SK-N-SH (cell line): Measurements from ENCODE around the gene CSNK1D. TPM values are rescaled to one million over a fixed set of nuclear protein-coding genes. Genes with fewer than 3 reads are reported as not detected.

Experiments
- CTCF ChIA-PET: fragments of 300-600, 350-600 bp; formaldehyde crosslinking; extraction: SDS; loops from one replicate; lab custom pipeline; 2021; lab: Yijun Ruan, JAX
- POLR2A ChIA-PET: fragments of 350-600 bp; sonication (Branson Sonifier 250); formaldehyde crosslinking; extraction: SDS; loops from one replicate; lab custom pipeline; 2020; ENCODE audit warnings: antibody characterized with exemption, inconsistent platforms; lab: Yijun Ruan, JAX
- DNase-seq: peaks from one replicate; pipeline ENCODE4 v3.0.0; 2012
- H2AFZ ChIP-seq: fragments of 200-600 bp; sonication (generic); 2 replicates; pipeline ENCODE4 v1.8.1; 2016; ENCODE audit warnings: antibody characterized with exemption, mild to moderate bottlenecking, low read depth
- H3F3A ChIP-seq: fragments of 200-600 bp; sonication (generic); replicated peaks from 2 replicates; pipeline ENCODE3; 2016; ENCODE audit warnings: antibody characterized with exemption, mild to moderate bottlenecking; ENCODE audit not compliant: insufficient read depth
- H3K27ac ChIP-seq, 2 experiments: fragments of 200-500 bp in 1 of 2; fragments of 200-600 bp in 1 of 2; sonication (Bioruptor generic) in 1 of 2; sonication (generic), shearing (Covaris generic) in 1 of 2; 2 replicates each; pipeline versions ENCODE4 v1.5.1 to v1.6.1; 2014 to 2016; ENCODE audit warnings: low read depth in 2 of 2, inconsistent platforms in 1 of 2, low read length in 1 of 2, mild to moderate bottlenecking in 1 of 2, mixed read lengths in 1 of 2
- H3K27me3 ChIP-seq: fragments of 200-600 bp; sonication (generic), shearing (Covaris generic); 2 replicates; pipeline ENCODE4 v1.6.1; 2016; ENCODE audit warnings: mixed run types; ENCODE audit not compliant: insufficient read depth
- H3K36me3 ChIP-seq, 2 experiments: fragments of 200-500 bp in 1 of 2; fragments of 200-600 bp in 1 of 2; sonication (Bioruptor generic) in 1 of 2; sonication (generic) in 1 of 2; replicated peaks in 1 of 2; 2 replicates each; pipeline versions ENCODE3 to v1.5.1; 2014 to 2016; ENCODE audit warnings: low read length in 1 of 2, mild to moderate bottlenecking in 1 of 2; ENCODE audit not compliant: insufficient read depth in 2 of 2, control insufficient read depth in 1 of 2
- H3K4me1 ChIP-seq, 2 experiments: fragments of 200-500 bp in 1 of 2; fragments of 200-600 bp in 1 of 2; sonication (Bioruptor generic) in 1 of 2; sonication (generic), shearing (Covaris generic) in 1 of 2; 2 replicates each; pipeline versions ENCODE4 v1.5.1 to v1.6.1; 2014 to 2016; ENCODE audit warnings: low read depth in 1 of 2, low read length in 1 of 2, mixed run types in 1 of 2; ENCODE audit not compliant: insufficient read depth in 2 of 2, control insufficient read depth in 1 of 2
- H3K4me2 ChIP-seq: fragments of 200-600 bp; sonication (generic), shearing (Covaris generic); 2 replicates; pipeline ENCODE4 v1.6.1; 2017; ENCODE audit warnings: mixed run types
- H3K4me3 ChIP-seq, 2 experiments: fragments of 200-500 bp in 1 of 2; fragments of 200-600 bp in 1 of 2; sonication (Bioruptor generic) in 1 of 2; sonication (generic), shearing (Covaris generic) in 1 of 2; 2 replicates each; pipeline versions ENCODE4 v1.5.1 to v1.8.1; 2014 to 2016; ENCODE audit warnings: low read depth in 2 of 2, inconsistent platforms in 1 of 2, low read length in 1 of 2, mild to moderate bottlenecking in 1 of 2, mixed read lengths in 1 of 2, moderate library complexity in 1 of 2
- H3K79me2 ChIP-seq: fragments of 200-600 bp; sonication (generic); 2 replicates; pipeline ENCODE4 v1.8.1; 2017; ENCODE audit warnings: mild to moderate bottlenecking; ENCODE audit not compliant: insufficient read depth
- H3K9ac ChIP-seq: fragments of 200-600 bp; sonication (generic); 2 replicates; pipeline ENCODE4 v1.6.1; 2017; ENCODE audit warnings: mixed run types
- H3K9me2 ChIP-seq: fragments of 200-600 bp; sonication (generic); 2 replicates; pipeline ENCODE4 v1.6.1; 2017; ENCODE audit warnings: mixed run types
- H3K9me3 ChIP-seq: fragments of 200-600 bp; sonication (generic); 2 replicates; pipeline ENCODE4 v1.6.1; 2017; ENCODE audit warnings: mixed run types, mild to moderate bottlenecking, moderate library complexity
- H4K20me1 ChIP-seq: fragments of 200-600 bp; sonication (generic); 2 replicates; pipeline ENCODE4 v1.6.1; 2017; ENCODE audit warnings: mild to moderate bottlenecking, mixed run types; ENCODE audit not compliant: insufficient read depth
- CHD2 ChIP-seq: fragments of 150-350 bp; IDR thresholded peaks from 2 replicates; pipeline ENCODE4 v1.6.1; 2018; ENCODE audit warnings: low read length; ENCODE audit not compliant: partially characterized antibody
- CTCF ChIP-seq: fragments of 200-600 bp; sonication (generic); IDR thresholded peaks from 2 replicates; pipeline ENCODE4 v1.6.1; 2017; ENCODE audit warnings: antibody characterized with exemption, mild to moderate bottlenecking, moderate library complexity
- ELF1 ChIP-seq: IDR thresholded peaks from 2 replicates; pipeline ENCODE4 v1.4.0; 2012
- EZH2phosphoT487 ChIP-seq: fragments of 200-600 bp; sonication (generic); IDR thresholded peaks from 2 replicates; pipeline ENCODE4 v1.6.1; 2017; ENCODE audit warnings: low read depth, mixed run types, mild to moderate bottlenecking, antibody characterized with exemption, moderate library complexity, borderline replicate concordance
- FOSL2 ChIP-seq: IDR thresholded peaks from 2 replicates; pipeline ENCODE4 v1.4.0; 2012; ENCODE audit warnings: low read depth, mild to moderate bottlenecking, moderate library complexity, borderline replicate concordance
- FOXJ3 ChIP-seq: sonication (generic); formaldehyde crosslinking; IDR thresholded peaks from 2 replicates; pipeline ENCODE4 v1.5.1; 2020; ENCODE audit warnings: mild to moderate bottlenecking, missing genetic modification reagents
- FOXM1 ChIP-seq: IDR thresholded peaks from 2 replicates; pipeline ENCODE4 v1.4.0; 2012; ENCODE audit warnings: low read depth, mild to moderate bottlenecking
- GATA2 ChIP-seq: sonication (generic); formaldehyde crosslinking; IDR thresholded peaks from 2 replicates; pipeline ENCODE4 v1.5.0; 2020; ENCODE audit warnings: mild to moderate bottlenecking, missing genetic modification reagents
- IRF3 ChIP-seq: fragments of 150-350 bp; IDR thresholded peaks from 2 replicates; pipeline ENCODE4 v1.6.1; 2016; ENCODE audit warnings: mild to moderate bottlenecking, low read depth, low read length
- JUND ChIP-seq: IDR thresholded peaks from 2 replicates; pipeline ENCODE4 v1.4.0; 2012
- MAX ChIP-seq: IDR thresholded peaks from 2 replicates; pipeline ENCODE4 v1.4.0; 2012; ENCODE audit warnings: low read depth
- MEF2A ChIP-seq: IDR thresholded peaks from 2 replicates; pipeline ENCODE4 v1.4.0; 2012; ENCODE audit warnings: low read depth, borderline replicate concordance
- MXI1 ChIP-seq: IDR thresholded peaks from 2 replicates; pipeline ENCODE4 v1.6.1; 2012; ENCODE audit warnings: mild to moderate bottlenecking, low read depth, low read length, improper control_type of control experiment
- NFIC ChIP-seq: IDR thresholded peaks from 2 replicates; pipeline ENCODE4 v1.4.0; 2012; ENCODE audit warnings: borderline replicate concordance
- NRF1 ChIP-seq: IDR thresholded peaks from 2 replicates; pipeline ENCODE4 v1.6.1; 2012; ENCODE audit warnings: low read depth, mild to moderate bottlenecking, low read length
- PBX3 ChIP-seq: IDR thresholded peaks from 2 replicates; pipeline ENCODE4; 2012
- POLR2AphosphoS5 ChIP-seq: IDR thresholded peaks from 2 replicates; pipeline ENCODE4 v1.6.1; 2012; ENCODE audit warnings: low read depth, low read length
- RCOR1 ChIP-seq: fragments of 150-350 bp; IDR thresholded peaks from 2 replicates; pipeline ENCODE4 v1.6.1; 2017; ENCODE audit warnings: antibody characterized with exemption, low read length
- RFX5 ChIP-seq: IDR thresholded peaks from 2 replicates; pipeline ENCODE4 v1.6.1; 2012; ENCODE audit warnings: mild to moderate bottlenecking, improper control_type of control experiment, low read length
- RXRA ChIP-seq: IDR thresholded peaks from 2 replicates; pipeline ENCODE4 v1.4.0; 2012; ENCODE audit warnings: low read depth, mild to moderate bottlenecking, borderline replicate concordance
- SMC3 ChIP-seq: IDR thresholded peaks from 2 replicates; pipeline ENCODE4 v1.6.1; 2012; ENCODE audit warnings: low read depth, low read length, improper control_type of control experiment
- TAF1 ChIP-seq: IDR thresholded peaks from 2 replicates; pipeline ENCODE4 v1.6.1; 2012; ENCODE audit warnings: low read depth, mild to moderate bottlenecking, low read length, moderate library complexity, borderline replicate concordance
- TCF12 ChIP-seq: IDR thresholded peaks from 2 replicates; pipeline ENCODE4 v1.4.0; 2012
- TEAD4 ChIP-seq: IDR thresholded peaks from 2 replicates; pipeline ENCODE4 v1.4.0; 2012; ENCODE audit warnings: mild to moderate bottlenecking, borderline replicate concordance; ENCODE audit not compliant: insufficient read depth
- USF1 ChIP-seq: IDR thresholded peaks from 2 replicates; pipeline ENCODE4 v1.4.0; 2012; ENCODE audit warnings: low read depth, borderline replicate concordance
- YY1 ChIP-seq: IDR thresholded peaks from 2 replicates; pipeline ENCODE4 v1.4.0; 2012; ENCODE audit warnings: low read depth, mild to moderate bottlenecking
- ZBTB33 ChIP-seq: IDR thresholded peaks from 2 replicates; pipeline ENCODE4 v1.4.0; 2012; ENCODE audit warnings: low read depth, borderline replicate concordance
- WGBS: methylation state at CpG from one replicate; pipeline ENCODE4 v1.1.6; 2017; ENCODE audit warnings: low lambda C conversion rate; 5-methylcytosine and 5-hydroxymethylcytosine counted together
- polyA plus RNA-seq, 3 experiments: library from polyadenylated mRNA; depleted of rRNA; stranded (reverse); fragments of >200 nt; gene quantifications; 2 replicates each; pipeline ENCODE4 v1.2.3, GENCODE V29; 2012

The CSNK1D gene
- polyA plus RNA-seq, 1 of the 3 experiments (the other 2 are of a cell fraction), result 216 TPM

GRCh38 chr17:82212331-82213250 is 60.9 kb downstream of the CSNK1D start, which contains the start of gene CCDC57:
Gene CCDC57 (minus strand): TSS chr17:82212842. CDS start chr17:82201944, 10,898 bp downstream.
- peak within 1 kb of the TSS; percentile 93 for H3K9ac ChIP-seq
- no peaks in the 10 kb centered on the region for H3K9me3 ChIP-seq
- H3K79me2 ChIP-seq, result peaks cover 33% of the 10 kb centered on the region
- H3K36me3 ChIP-seq, result peaks cover 2 to 10% of the 10 kb centered on the region in 2 experiments
- H3K9me2 ChIP-seq, result no peaks in the 10 kb centered on the region
- no peaks in the 10 kb centered on the region for H3K27me3 ChIP-seq
- ChIA-PET POLR2A (no interaction called here), CTCF (interaction anchor here (0.6 to 3.1 kb wide), 10 partner anchors 13 to 182 kb away, joined by 3 to 12 read pairs (median 4); partner anchors contain the start of genes CD7, RAC3 and SECTM1)
- peak within 1 kb of the TSS; percentile 80; the same call in 1 of the 2 replicates for H2AFZ ChIP-seq
- 0% methylated on average over 55 of the region's 116 CpGs for WGBS
- H3K27ac ChIP-seq, result peak within 1 kb of the TSS; percentile 83 to 89
- peak within 1 kb of the TSS; percentile 76 to 88 for H3K4me3 ChIP-seq
- peaks cover 30% of the 10 kb centered on the region for H3F3A ChIP-seq
- H3K4me2 ChIP-seq, result peak within 1 kb of the TSS; percentile 99
- H4K20me1 ChIP-seq, result no peaks in the 10 kb centered on the region
- peaks cover 20 to 41% of the 10 kb centered on the region in 2 experiments for H3K4me1 ChIP-seq
- DNase-seq, result peak; percentile 99
- no peak for TF ChIP-seq CTCF
- no peak for TF ChIP-seq TCF12
- TF ChIP-seq FOXM1, result no peak
- TF ChIP-seq FOXJ3 (CRISPR knock-in tag), result no peak
- TF ChIP-seq NRF1, result no peak
- TF ChIP-seq ZBTB33, result no peak
- peak; percentile 94 for TF ChIP-seq MXI1
- no peak for TF ChIP-seq RFX5
- no peak for TF ChIP-seq FOSL2
- no peak for TF ChIP-seq EZH2phosphoT487
- TF ChIP-seq TEAD4, result no peak; the same call in 1 of the 2 replicates
- TF ChIP-seq CHD2, result peak; percentile 67
- no peak for TF ChIP-seq MEF2A
- no peak for TF ChIP-seq JUND
- no peak for TF ChIP-seq IRF3
- TF ChIP-seq RCOR1, result peak; percentile 65; the same call in 1 of the 2 replicates
- no peak for TF ChIP-seq GATA2 (CRISPR knock-in tag)
- TF ChIP-seq MAX, result peak; percentile 21
- TF ChIP-seq YY1, result no peak
- no peak; the same call in 1 of the 2 replicates for TF ChIP-seq RXRA
- 0 out of 2 replicates have a peak, but pooled peaks have one; percentile 18 for TF ChIP-seq POLR2AphosphoS5
- TF ChIP-seq NFIC, result no peak
- no peak for TF ChIP-seq PBX3
- TF ChIP-seq USF1, result peak; percentile 24; the same call in 1 of the 2 replicates
- no peak for TF ChIP-seq SMC3
- TF ChIP-seq ELF1, result no peak; the same call in 1 of the 2 replicates
- TF ChIP-seq TAF1, result peak; percentile 94
